Neuronal stem cell (in vitro differentiated cells): Measurements from ENCODE around the gene ZFHX3.

ENCODE experiments used
- DNase-seq: peaks from one replicate; pipeline ENCODE4 v3.0.0-alpha.2; 2013; ENCODE audit warnings: low spot score
- H2AFZ ChIP-seq: one replicate; pipeline ENCODE4 v1.6.1; 2013; ENCODE audit warnings: mild to moderate bottlenecking, low read length, inconsistent platforms
- H2AK5ac ChIP-seq: 2 replicates; pipeline ENCODE4 v1.6.1; 2013; ENCODE audit warnings: low read depth, mild to moderate bottlenecking, inconsistent platforms, low read length, moderate library complexity, mixed read lengths
- H2BK120ac ChIP-seq: 2 replicates; pipeline ENCODE4 v1.6.1; 2013; ENCODE audit warnings: low read depth, mild to moderate bottlenecking, inconsistent platforms, low read length, moderate library complexity, mixed read lengths
- H2BK12ac ChIP-seq: one replicate; pipeline ENCODE4 v1.6.1; 2013; ENCODE audit warnings: low read length, inconsistent platforms
- H2BK15ac ChIP-seq: 2 replicates; pipeline ENCODE4 v1.6.1; 2013; ENCODE audit warnings: mild to moderate bottlenecking, low read length, inconsistent platforms, mixed read lengths
- H2BK5ac ChIP-seq: one replicate; pipeline ENCODE4 v1.6.1; 2013; ENCODE audit warnings: inconsistent platforms, mild to moderate bottlenecking, low read length, moderate library complexity
- H3K14ac ChIP-seq: one replicate; pipeline ENCODE4 v1.6.1; 2013; ENCODE audit warnings: low read length, inconsistent platforms
- H3K18ac ChIP-seq: 2 replicates; pipeline ENCODE4 v1.6.1; 2013; ENCODE audit warnings: low read length, inconsistent platforms
- H3K23ac ChIP-seq: 2 replicates; pipeline ENCODE4 v1.6.1; 2013; ENCODE audit warnings: low read depth, mild to moderate bottlenecking, mixed read lengths, low read length, inconsistent platforms; ENCODE audit not compliant: poor library complexity
- H3K27ac ChIP-seq: replicated peaks from 3 replicates; pipeline ENCODE4 v1.5.1; 2013; ENCODE audit warnings: low read length, inconsistent platforms
- H3K27me3 ChIP-seq, 3 experiments: 2 replicates each; pipeline ENCODE4 v1.6.1; 2013; ENCODE audit warnings: low read length in 3 of 3, mild to moderate bottlenecking in 2 of 3, inconsistent platforms in 1 of 3, low read depth in 1 of 3, mixed read lengths in 1 of 3, moderate library complexity in 1 of 3; ENCODE audit not compliant: control insufficient read depth in 3 of 3, insufficient read depth in 3 of 3
- H3K36me3 ChIP-seq, 2 donors: replicated peaks in 1 of 2; 2 replicates each; pipeline ENCODE4 v1.6.1; 2013; ENCODE audit warnings: low read length in 2 of 2; ENCODE audit not compliant: control insufficient read depth in 2 of 2, insufficient read depth in 2 of 2
- H3K4ac ChIP-seq: 2 replicates; pipeline ENCODE4 v1.6.1; 2013; ENCODE audit warnings: inconsistent platforms, mild to moderate bottlenecking, low read length, moderate library complexity
- H3K4me1 ChIP-seq, 2 donors: 1 replicate in 1 of 2; 2 replicates in 1 of 2; pipeline ENCODE4 v1.6.1; 2013; ENCODE audit warnings: low read length in 2 of 2, low read depth in 1 of 2; ENCODE audit not compliant: control insufficient read depth in 2 of 2, insufficient read depth in 1 of 2
- H3K4me2 ChIP-seq: one replicate; pipeline ENCODE4 v1.6.1; 2013; ENCODE audit warnings: mild to moderate bottlenecking, low read length, inconsistent platforms; ENCODE audit not compliant: insufficient read depth, poor library complexity, severe bottlenecking
- H3K4me3 ChIP-seq, 2 donors: 2 replicates each; pipeline ENCODE4 v1.5.1; 2013; ENCODE audit warnings: low read length in 2 of 2, mild to moderate bottlenecking in 2 of 2, inconsistent platforms in 1 of 2, moderate library complexity in 1 of 2
- H3K79me1 ChIP-seq: one replicate; pipeline ENCODE4 v1.6.1; 2013; ENCODE audit warnings: low read depth, mild to moderate bottlenecking, inconsistent platforms, low read length, moderate library complexity
- H3K9ac ChIP-seq: one replicate; pipeline ENCODE4 v1.6.1; 2013; ENCODE audit warnings: mild to moderate bottlenecking, low read depth, low read length, inconsistent platforms; ENCODE audit not compliant: poor library complexity
- H3K9me3 ChIP-seq, 2 donors: replicated peaks in 1 of 2; 2 replicates each; pipeline versions ENCODE3 to v1.6.1; 2013; ENCODE audit warnings: low read length in 2 of 2, mild to moderate bottlenecking in 2 of 2, inconsistent platforms in 1 of 2, low read depth in 1 of 2, mixed read lengths in 1 of 2, moderate library complexity in 1 of 2; ENCODE audit not compliant: control insufficient read depth in 2 of 2, insufficient read depth in 1 of 2
- H4K8ac ChIP-seq: one replicate; pipeline ENCODE4 v1.6.1; 2013; ENCODE audit warnings: low read depth, mild to moderate bottlenecking, inconsistent platforms, low read length, moderate library complexity
- H4K91ac ChIP-seq: one replicate; pipeline ENCODE4 v1.6.1; 2013; ENCODE audit warnings: low read length, low read depth, mild to moderate bottlenecking, inconsistent platforms; ENCODE audit not compliant: poor library complexity
- WGBS, 2 donors: extraction: QIAGEN DNeasy Blood & Tissue Kit; methylation state at CpG; one replicate each; pipeline ENCODE4 v1.1.7; 2013; ENCODE audit warnings: missing lambda C conversion rate in 2 of 2, mixed read lengths in 1 of 2; ENCODE audit not compliant: insufficient read length in 2 of 2, insufficient replicate concordance in 1 of 2; ENCODE audit errors: extremely low coverage in 2 of 2; 5-methylcytosine and 5-hydroxymethylcytosine counted together

The ZFHX3 gene

DNA sequence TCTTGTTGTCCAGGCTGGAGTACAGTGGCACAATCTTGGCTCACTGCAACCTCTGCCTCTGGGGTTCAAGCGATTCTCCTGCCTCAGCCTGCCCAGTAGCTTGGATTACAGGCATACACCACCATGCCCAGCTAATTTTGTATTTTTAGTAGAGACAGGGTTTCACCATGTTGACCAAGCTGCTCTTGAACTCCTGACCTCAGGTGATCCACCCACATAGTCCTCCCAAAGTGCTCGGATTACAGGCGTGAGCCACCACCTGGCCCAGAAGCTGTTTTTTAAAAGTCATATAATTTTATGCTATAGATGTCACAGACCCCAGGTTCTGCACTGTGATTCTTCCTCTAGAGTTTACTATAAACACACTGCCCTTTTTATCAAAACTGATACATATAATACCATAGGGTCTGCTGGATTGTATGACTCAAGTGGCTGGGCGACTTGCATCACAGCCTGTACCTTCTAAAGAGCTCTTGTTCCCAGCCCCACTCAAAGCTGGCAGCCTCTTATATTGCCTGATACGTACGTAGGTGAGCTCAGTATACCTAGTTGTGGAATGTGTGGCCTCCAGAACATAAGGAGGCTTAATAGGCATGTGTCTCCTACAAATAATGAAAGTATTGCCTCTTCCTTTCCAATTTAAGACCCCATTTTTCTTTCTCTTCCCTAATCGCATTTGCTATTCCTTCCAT is 295.8 kb downstream of the ZFHX3 start:
- Histone ChIP-seq H3K18ac (no peak overlapping the region), H3K9me3 (peaks cover 2 to 4% of the 10 kb centered on the region in 2 donors), H3K23ac (no peak overlapping the region), H3K4me1 (peaks cover 1 to 4% of the 10 kb centered on the region in 2 donors), H2AFZ (no peak overlapping the region), H3K9ac (no peak overlapping the region), H3K4me3 (no peak overlapping the region), H3K4me2 (no peak overlapping the region), H2BK15ac (no peak overlapping the region), H2AK5ac (no peak overlapping the region), H2BK120ac (no peak overlapping the region), H2BK5ac (no peak overlapping the region), H3K4ac (no peak overlapping the region), H4K91ac (no peak overlapping the region), H3K27me3 (no peaks in the 10 kb centered on the region), H3K14ac (no peak overlapping the region), H2BK12ac (no peak overlapping the region), H4K8ac (no peak overlapping the region), H3K27ac (no peak overlapping the region), H3K36me3 (peaks cover 2 to 8% of the 10 kb centered on the region in 2 donors), H3K79me1 (no peaks in the 10 kb centered on the region)
- DNase-seq = no peak
- WGBS, 2 donors = no CpG with 5 or more reads among the region's 7 CpGs

- H2BK12ac ChIP-seq = no peak overlapping the region
- no peak overlapping the region for H2BK15ac ChIP-seq
- DNase-seq = no peak
- H3K4ac ChIP-seq = no peak overlapping the region
- no peak overlapping the region for H2AK5ac ChIP-seq
- no peak overlapping the region for H2AFZ ChIP-seq
- no peak overlapping the region for H3K18ac ChIP-seq
- H2BK5ac ChIP-seq = no peak overlapping the region
- H3K36me3 ChIP-seq = peaks cover 2 to 10% of the 10 kb centered on the region in 2 donors
- no peak overlapping the region for H3K23ac ChIP-seq
- peaks cover 1 to 4% of the 10 kb centered on the region in 2 donors for H3K4me1 ChIP-seq
- H3K14ac ChIP-seq = no peak overlapping the region
- H3K27me3 ChIP-seq = no peaks in the 10 kb centered on the region
- H3K9me3 ChIP-seq = peaks cover 2 to 3% of the 10 kb centered on the region in 2 donors
- H3K4me2 ChIP-seq = no peak overlapping the region
- no peak overlapping the region for H4K8ac ChIP-seq
- no peak overlapping the region for H4K91ac ChIP-seq
- H3K27ac ChIP-seq = no peak overlapping the region
- WGBS, 2 donors = no CpG with 5 or more reads among the region's 3 CpGs
- H3K79me1 ChIP-seq = no peaks in the 10 kb centered on the region
- no peak overlapping the region for H3K4me3 ChIP-seq
- H3K9ac ChIP-seq = no peak overlapping the region
- H2BK120ac ChIP-seq = no peak overlapping the region
Observed at GRCh38 chr16:72751076-72751475, 296.9 kb downstream of the ZFHX3 start.

DNA sequence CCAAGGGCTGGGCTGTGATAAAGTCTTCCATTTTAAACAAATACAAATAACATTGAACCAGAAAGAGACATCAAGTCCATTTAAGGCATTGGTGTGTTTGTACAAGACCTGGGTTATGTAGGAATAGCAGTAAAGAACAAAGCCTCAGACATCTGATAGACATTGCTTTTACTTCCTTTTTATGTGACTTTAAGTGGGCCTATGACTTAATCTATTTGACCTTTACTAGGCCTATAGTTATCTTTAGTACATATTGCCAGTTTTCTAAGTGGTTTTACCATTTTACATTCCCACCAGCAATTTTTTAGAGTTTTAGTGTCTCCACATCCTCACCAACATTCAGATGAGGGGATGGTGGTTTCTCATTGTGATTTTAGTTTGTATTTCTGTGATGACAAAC is 298.8 kb downstream of the ZFHX3 start:
- no peak overlapping the region for H3K9ac ChIP-seq
- peaks cover 1 to 5% of the 10 kb centered on the region in 2 donors for H3K4me1 ChIP-seq

DNA sequence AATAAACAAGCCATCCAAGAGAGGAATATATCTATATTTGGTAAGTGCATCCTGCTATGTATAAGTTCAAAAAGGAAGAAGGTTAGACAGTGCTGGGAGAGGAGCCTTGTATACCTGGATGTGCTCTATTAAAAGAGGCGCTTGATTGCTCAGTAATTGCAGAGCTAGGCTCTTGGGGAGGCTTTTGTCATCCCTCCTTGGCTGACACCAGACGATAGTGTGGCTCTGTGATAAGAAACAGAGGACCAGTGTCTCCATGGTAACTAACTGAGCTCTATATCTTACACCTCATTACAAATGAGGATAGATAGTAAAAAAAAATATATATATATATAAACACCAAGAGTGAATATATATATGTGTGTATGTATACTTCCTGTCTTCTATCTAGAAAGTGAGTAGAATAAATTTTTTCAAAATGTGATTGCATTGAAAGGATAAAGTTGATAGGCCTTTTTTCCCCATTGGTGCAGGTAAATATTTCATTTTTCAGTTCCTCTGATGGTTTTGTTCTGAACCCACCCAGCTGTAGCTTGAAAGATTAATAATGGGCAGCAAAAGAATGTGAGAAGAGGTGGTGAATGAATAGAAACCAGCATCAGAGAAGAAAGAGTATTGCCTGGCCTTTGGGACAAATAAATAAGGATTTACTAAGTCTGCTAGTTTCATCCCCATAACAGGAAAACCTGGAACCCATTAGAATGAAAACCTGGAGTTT is 303.7 kb downstream of the ZFHX3 start:
- Histone ChIP-seq H2AFZ (no peak overlapping the region), H3K79me1 (no peaks in the 10 kb centered on the region), H3K23ac (no peak overlapping the region), H3K14ac (no peak overlapping the region), H2BK120ac (no peak overlapping the region), H3K18ac (no peak overlapping the region), H2BK5ac (no peak overlapping the region), H2BK15ac (no peak overlapping the region), H3K27ac (no peak overlapping the region), H3K36me3 (peaks cover 0 to 4% of the 10 kb centered on the region in 2 donors), H3K4me1 (peaks cover 0 to 9% of the 10 kb centered on the region in 2 donors), H3K9me3 (peaks cover 0 to 3% of the 10 kb centered on the region in 2 donors), H3K4ac (no peak overlapping the region), H3K9ac (no peak overlapping the region), H3K27me3 (no peaks in the 10 kb centered on the region), H4K91ac (no peak overlapping the region), H3K4me3 (no peak overlapping the region), H2AK5ac (no peak overlapping the region), H2BK12ac (no peak overlapping the region), H3K4me2 (no peak overlapping the region), H4K8ac (no peak overlapping the region)
- no CpG with 5 or more reads among the region's 2 CpGs for WGBS, 2 donors
- no peak for DNase-seq

More for the DNA sequence above, 298.8 kb downstream of the ZFHX3 start:
- Histone ChIP-seq H2BK15ac (no peak overlapping the region), H3K4ac (no peak overlapping the region), H2AK5ac (no peak overlapping the region), H3K4me3 (no peak overlapping the region), H2AFZ (no peak overlapping the region), H3K4me2 (no peak overlapping the region), H3K9me3 (peaks cover 2 to 3% of the 10 kb centered on the region in 2 donors), H3K36me3 (peaks cover 2 to 10% of the 10 kb centered on the region in 2 donors), H3K27me3 (no peaks in the 10 kb centered on the region), H2BK5ac (no peak overlapping the region), H3K14ac (no peak overlapping the region), H3K18ac (no peak overlapping the region), H4K8ac (no peak overlapping the region), H3K79me1 (no peaks in the 10 kb centered on the region), H3K23ac (no peak overlapping the region), H2BK12ac (no peak overlapping the region), H2BK120ac (no peak overlapping the region), H4K91ac (no peak overlapping the region), H3K27ac (no peak overlapping the region)
- DNase-seq = no peak
